Fibroblast of mammary gland (primary cell): ENCODE data around the gene CYTIP.

Experiments
- DNase-seq: peaks from one replicate; pipeline ENCODE4 v3.0.0-alpha.2; 2010; ENCODE audit warnings: low read depth
- H3K4me3 ChIP-seq: 2 replicates; pipeline ENCODE4 v1.5.1; 2011; ENCODE audit warnings: low read depth, mild to moderate bottlenecking, low read length, moderate library complexity; ENCODE audit not compliant: control insufficient read depth
- CTCF ChIP-seq: conservative IDR thresholded peaks from 2 replicates; pipeline ENCODE4 v1.5.1; 2011; ENCODE audit warnings: low read depth, low read length, inconsistent platforms; ENCODE audit not compliant: control insufficient read depth, insufficient read depth

Gene CYTIP

GRCh38 chr2:157439824-157440186, 4.1 kb downstream of the CYTIP start:
- TF ChIP-seq CTCF: no peak
- H3K4me3 ChIP-seq: no peak overlapping the region
- DNase-seq: no peak

- peak; percentile 49 for DNase-seq
- no peak for TF ChIP-seq CTCF
- no peak overlapping the region for H3K4me3 ChIP-seq
These were observed 4.7 kb downstream of the CYTIP start for GRCh38 chr2:157438863-157439823.

GRCh38 chr2:157433394-157433793, 10.5 kb downstream of the CYTIP start:
- DNase-seq: no peak
- TF ChIP-seq CTCF: no peak
- no peak overlapping the region for H3K4me3 ChIP-seq

- no peak for TF ChIP-seq CTCF
- no peak for DNase-seq
- H3K4me3 ChIP-seq: no peak overlapping the region
These were observed 11.3 kb downstream of the CYTIP start for GRCh38 chr2:157432475-157433106.

- no peak for TF ChIP-seq CTCF
- no peak for DNase-seq
- no peak overlapping the region for H3K4me3 ChIP-seq
These were observed 12.7 kb downstream of the CYTIP start for GRCh38 chr2:157431176-157431575.

- no peak for DNase-seq
- no peak overlapping the region for H3K4me3 ChIP-seq
These were observed 15.3 kb downstream of the CYTIP start for GRCh38 chr2:157428500-157429175.

More at GRCh38 chr2:157428500-157429175, 15.3 kb downstream of the CYTIP start:
- no peak for TF ChIP-seq CTCF
